NCI-H2107 treated with DMSO at 0.1 percent for 48 hours (cell line): Measurements from ENCODE around the gene ABCC10.
"Not testable (repeated sequence)": the region's sequence is repeated elsewhere in the genome, so short reads cannot be mapped to it uniquely, and the experiment has no call there.

Experiments used
- DNase-seq: peaks from one replicate; lab custom pipeline; 2025; ENCODE audit not compliant: unreplicated experiment; lab: John Stamatoyannopoulos, UW

The ABCC10 gene

GRCh38 chr6:43494321-43494720 is 67.0 kb downstream of the ABCC10 start:
- DNase-seq = no peak

GRCh38 chr6:43494766-43495165 is 67.4 kb downstream of the ABCC10 start:
- no peak for DNase-seq

- no peak for DNase-seq
Measured at GRCh38 chr6:43495409-43495941, 68.1 kb downstream of the ABCC10 start.

GRCh38 chr6:43496370-43497128 is 69.2 kb downstream of the ABCC10 start:
- no peak for DNase-seq

GRCh38 chr6:43497129-43497396 is 69.7 kb downstream of the ABCC10 start:
- no peak for DNase-seq

DNA sequence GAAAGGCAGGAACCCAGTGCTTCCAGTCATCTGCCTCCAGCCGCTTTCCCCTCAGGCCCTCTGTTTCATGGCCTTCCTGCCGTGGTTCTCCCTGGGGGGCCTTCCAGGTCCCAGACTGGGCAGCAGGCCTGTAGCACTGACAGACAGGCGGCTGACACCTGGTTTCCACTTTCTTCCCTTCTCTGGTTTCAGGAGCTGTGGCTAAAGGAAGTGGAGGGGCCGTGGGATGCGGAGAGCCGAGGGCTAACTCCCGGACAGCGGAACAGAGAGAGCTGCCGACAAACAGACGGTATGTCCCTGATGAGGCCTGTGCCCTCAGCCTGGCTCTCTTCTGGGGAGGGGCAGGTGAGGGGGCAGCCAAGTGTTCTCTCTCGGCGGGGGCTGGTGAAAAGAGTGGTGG is 70.3 kb downstream of the ABCC10 start:
- no peak for DNase-seq

GRCh38 chr6:43498291-43498690 is 71.0 kb downstream of the ABCC10 start:
- DNase-seq = not testable (repeated sequence)

DNA sequence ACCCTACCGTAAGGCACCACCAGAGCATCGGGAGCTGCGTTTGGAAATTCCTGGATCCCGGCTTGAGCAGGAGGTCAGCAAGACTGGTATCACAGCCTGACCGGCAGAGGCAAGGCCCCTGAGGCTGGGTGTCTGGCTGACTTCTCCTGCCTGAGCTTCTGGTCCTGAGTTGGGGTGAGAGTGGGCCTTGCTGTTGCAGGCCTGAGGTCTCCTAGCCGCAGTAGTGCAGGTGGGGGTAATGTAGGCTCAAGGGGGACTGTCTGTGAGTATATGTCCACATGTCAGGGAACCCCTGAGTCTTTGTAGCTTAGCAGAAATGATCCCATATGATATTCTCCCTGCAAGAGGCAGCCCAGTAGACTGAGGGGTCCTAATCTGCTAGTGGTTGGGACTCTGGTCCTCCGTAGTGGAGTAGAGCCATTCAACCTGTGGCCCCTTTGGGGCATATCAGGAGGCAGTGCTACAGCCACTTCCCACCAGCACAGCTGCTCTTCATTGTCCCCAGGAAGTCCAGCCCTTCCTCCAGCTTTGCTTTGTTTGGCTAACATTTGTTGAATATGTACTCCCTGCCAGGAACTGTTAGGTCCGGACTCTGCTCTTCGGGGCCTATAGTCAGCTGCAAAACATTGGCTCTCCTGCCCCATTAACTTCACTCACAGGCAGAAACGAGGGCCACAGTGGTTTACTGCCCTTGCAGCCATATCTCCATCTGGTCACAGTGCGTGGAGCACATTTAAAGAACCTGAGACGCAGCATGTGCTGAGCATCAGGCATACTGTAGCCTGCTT is 71.9 kb downstream of the ABCC10 start:
- no peak for DNase-seq
